GM20000 (cell line): Measurements from ENCODE around the gene METTL24.
"Not testable (repeated sequence)": the region's sequence is repeated elsewhere in the genome, so short reads cannot be mapped to it uniquely, and the experiment has no call there.

Experiments
- DNase-seq: peaks from one replicate; pipeline ENCODE4 v3.0.0; 2012; ENCODE audit warnings: low spot score
- TF ChIP-seq, protein P1 (sequence below): IDR thresholded peaks from 2 replicates; pipeline ENCODE4 v1.5.1; 2012; ENCODE audit warnings: mild to moderate bottlenecking, control low read depth; ENCODE audit errors: extremely low read depth, missing control alignments

METTL24 gene

DNA sequence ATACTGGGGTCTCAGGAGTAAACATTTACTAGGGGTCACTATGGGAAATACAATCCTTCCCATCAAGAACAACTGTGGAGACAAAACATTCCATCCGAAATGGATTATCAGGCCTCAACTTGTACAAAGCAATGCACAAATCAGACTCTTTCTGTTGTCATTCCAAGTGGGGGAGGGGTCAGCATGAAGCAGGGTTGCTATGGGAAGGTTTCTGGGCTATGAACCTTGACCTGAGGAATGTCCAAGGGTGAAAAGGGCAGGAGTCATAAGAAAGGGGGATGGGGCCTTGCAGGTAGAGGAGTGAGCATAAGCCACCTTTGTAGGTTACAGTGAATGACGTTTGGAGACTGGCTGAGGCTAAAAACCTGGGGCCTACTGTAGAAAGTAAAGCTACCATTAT is 3.1 kb downstream of the METTL24 start:
- TF ChIP-seq, protein P1, sequence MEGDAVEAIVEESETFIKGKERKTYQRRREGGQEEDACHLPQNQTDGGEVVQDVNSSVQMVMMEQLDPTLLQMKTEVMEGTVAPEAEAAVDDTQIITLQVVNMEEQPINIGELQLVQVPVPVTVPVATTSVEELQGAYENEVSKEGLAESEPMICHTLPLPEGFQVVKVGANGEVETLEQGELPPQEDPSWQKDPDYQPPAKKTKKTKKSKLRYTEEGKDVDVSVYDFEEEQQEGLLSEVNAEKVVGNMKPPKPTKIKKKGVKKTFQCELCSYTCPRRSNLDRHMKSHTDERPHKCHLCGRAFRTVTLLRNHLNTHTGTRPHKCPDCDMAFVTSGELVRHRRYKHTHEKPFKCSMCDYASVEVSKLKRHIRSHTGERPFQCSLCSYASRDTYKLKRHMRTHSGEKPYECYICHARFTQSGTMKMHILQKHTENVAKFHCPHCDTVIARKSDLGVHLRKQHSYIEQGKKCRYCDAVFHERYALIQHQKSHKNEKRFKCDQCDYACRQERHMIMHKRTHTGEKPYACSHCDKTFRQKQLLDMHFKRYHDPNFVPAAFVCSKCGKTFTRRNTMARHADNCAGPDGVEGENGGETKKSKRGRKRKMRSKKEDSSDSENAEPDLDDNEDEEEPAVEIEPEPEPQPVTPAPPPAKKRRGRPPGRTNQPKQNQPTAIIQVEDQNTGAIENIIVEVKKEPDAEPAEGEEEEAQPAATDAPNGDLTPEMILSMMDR: no peak

DNA sequence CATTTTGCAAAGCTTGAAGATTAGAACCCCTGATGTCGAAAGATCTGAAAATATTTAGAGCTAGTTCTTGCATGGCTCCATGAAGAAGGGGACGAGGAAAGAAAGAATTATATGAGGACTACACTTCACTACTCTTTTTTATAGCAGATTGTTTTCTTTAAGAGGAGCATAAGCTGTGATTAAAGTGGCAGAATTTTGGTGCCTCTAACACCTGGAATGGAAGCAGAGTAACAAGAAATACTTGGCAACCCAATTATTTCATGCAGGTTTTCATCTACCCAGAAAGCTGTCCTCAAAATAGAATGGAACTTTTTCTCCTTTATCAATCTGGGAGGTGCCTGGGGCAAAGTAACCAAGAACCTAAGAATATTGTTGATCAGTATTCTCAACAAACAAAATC is 4.0 kb downstream of the METTL24 start:
- TF ChIP-seq, protein P1: no peak
- no peak for DNase-seq

More for the DNA sequence above, 3.1 kb downstream of the METTL24 start:
- no peak for DNase-seq

DNA sequence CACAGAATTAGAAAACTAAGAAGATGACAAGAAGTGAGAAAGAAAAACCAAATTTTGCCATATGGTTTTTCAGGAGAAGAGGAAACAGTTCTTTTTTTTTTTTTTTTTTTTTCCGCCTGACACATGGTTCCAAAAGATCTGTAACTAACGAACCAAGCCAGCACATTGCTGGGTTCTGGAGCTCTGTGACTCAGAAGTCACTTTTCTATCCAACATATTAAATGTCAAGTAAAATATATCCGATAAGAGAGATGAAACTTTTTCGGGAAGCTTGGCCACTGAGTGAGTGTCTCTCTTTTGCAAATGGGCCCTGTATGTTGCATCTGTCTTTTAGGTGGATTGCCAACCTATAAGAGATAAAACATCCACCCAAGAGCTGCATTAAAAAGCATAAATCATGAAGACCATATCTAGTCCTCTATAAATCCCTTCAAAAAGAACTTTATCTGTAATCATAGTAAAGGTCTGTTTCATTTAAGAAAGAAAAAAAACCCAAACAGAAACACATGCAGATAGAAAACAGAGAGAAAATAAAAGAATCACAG is 4.6 kb downstream of the METTL24 start:
- TF ChIP-seq, protein P1: no peak
- no peak for DNase-seq

DNA sequence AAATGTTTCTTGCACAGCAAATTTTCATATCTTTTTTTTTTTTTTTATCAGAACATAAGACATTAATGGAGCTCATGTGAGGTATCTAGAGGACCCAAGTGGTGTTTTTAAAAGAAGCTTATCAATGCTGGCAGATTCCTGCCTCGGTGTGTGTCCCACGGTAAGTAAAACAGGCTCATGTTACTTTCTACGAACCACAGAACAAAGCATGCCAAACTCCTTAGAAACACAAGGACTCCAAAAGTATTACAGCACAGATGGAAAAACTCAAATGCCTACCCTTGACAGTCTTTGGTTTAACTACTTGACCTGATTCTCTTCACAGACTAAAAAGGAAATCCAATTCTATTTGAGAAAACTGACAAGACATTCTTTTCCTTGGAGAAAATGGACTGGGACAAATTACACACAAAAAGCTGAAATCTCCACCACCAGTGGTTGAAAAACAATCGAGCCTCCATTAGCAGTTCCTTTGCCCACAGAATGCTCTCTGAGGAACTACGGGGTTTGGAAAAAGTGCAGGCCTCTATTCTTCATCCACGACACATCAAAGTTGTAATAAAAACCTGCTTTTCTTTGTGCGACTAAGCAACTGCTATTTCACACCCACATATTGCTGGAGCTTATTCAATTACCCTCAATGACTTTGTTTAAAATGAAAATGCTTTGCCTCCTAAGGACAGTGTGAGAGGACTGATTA is 5.4 kb downstream of the METTL24 start:
- no peak for DNase-seq
- TF ChIP-seq, protein P1: no peak

DNA sequence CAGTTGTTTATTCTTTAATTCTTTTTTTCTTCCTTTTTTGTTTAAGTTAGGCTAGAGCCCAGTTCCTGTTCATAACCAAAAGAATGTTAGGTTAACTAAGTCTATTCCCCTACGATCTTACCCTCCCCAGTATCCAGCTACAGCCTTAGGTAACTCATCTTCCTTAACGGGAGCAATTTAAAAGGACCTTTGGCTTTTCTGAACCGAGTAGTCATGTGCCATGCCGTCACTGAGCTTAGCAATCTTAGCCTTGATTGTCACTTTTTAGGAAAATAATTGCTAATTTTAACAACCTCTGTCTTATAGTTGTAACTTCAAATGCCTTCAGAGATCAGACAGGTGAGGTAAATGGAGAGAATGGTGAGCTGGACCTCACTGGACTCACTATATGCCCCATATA is 6.2 kb downstream of the METTL24 start:
- no peak for DNase-seq
- TF ChIP-seq, protein P1: no peak

DNA sequence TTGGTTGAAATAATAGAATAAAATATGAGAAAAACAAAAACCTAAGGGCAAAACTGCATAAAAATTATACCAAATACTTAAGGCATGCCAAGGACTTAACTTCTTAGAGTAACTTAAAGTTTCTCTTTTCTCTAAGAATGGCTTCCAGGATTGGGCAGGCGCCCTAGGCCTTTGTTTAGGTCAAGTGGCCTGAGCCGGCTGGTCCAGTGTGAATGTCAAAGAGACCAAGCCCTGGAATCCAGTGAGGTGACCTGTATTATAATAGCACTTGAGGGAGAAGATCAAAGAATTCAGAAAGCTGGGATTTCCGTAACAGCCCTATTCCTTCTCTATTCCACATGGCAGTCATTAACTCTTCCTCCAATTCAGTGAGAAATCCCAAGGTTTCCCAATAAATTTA is 6.6 kb downstream of the METTL24 start:
- no peak for DNase-seq
- TF ChIP-seq, protein P1: no peak

DNA sequence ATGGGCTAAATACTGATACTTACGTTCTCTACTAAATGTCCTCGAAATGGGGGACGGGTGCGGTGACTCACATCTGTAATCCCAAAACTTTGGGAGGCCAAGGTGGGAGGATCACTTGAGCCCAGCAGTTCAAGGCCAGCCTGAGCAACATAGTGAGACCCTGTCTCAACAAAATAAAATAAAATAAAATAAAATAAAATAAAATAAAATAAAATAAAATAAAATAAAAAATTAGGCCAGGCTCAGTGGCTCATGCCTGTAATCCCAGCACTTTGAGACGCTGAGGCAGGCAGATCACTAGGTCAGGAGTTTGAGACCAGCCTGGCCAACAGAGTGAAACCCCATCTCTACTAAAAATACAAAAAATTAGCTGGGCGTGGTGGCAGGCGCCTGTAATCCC is 7.6 kb downstream of the METTL24 start:
- DNase-seq: not testable (repeated sequence)

DNA sequence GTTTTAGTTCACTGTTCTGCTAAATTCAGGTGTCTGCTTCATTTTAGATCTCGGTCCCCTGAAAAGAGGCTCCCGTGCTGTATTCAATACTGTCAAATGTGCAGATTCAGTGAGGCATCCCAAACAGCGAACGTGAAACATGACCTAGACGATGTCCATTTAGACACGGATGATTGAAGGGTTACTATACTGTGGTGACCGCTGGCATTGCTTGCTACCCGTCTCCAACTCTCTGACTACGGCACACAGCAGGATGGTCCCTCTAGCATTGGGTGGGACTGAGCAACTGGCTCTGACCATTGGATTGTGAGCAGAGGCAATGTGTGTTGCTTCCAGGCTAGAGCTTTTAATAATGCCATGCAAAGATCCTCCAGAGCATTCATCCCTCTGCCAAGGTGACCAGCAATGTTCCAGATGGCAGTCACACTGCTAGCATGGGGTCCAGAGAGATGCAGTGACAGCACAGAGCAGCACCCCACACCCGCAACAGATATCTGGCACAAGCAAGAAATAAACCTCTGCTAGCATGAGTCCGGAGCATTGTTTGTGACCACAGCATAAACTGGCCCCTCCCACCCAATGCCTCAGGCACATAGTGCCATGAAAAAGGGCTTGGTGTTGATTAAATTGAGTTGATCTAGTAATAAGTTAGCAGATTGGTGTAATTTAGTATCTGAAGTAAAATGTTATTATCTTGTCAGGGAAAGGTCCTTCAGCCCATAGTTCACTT is 9.0 kb downstream of the METTL24 start:
- TF ChIP-seq, protein P1: no peak
- DNase-seq: no peak
